HG03060 (cell line): ENCODE data around the gene FGF23.

Experiments
- ATAC-seq: cut with Tn5 transposase; IDR thresholded peaks from one replicate; pipeline ENCODE4 v1.9.1; 2021; ENCODE audit warnings: low read depth, moderate number of reproducible peaks; ENCODE audit not compliant: unreplicated experiment

The FGF23 gene

GRCh38 chr12:4386801-4387200, 7.3 kb upstream of the FGF23 start:
- no peak for ATAC-seq

GRCh38 chr12:4383304-4383865, 3.9 kb upstream of the FGF23 start:
- no peak for ATAC-seq

GRCh38 chr12:4380332-4380731, 820 bp upstream of the FGF23 start:
- no peak for ATAC-seq

GRCh38 chr12:4378772-4379171, 740 bp downstream of the FGF23 start:
- no peak for ATAC-seq

GRCh38 chr12:4375449-4375848, 4.1 kb downstream of the FGF23 start:
- no peak for ATAC-seq

GRCh38 chr12:4372653-4373052, 6.9 kb downstream of the FGF23 start:
- ATAC-seq = no peak

- no peak for ATAC-seq
Observed at GRCh38 chr12:4370265-4370664, 9.2 kb downstream of the FGF23 start.

GRCh38 chr12:4369548-4369947, 10.0 kb downstream of the FGF23 start:
- ATAC-seq = no peak

GRCh38 chr12:4366090-4366489, 13.4 kb downstream of the FGF23 start:
- no peak for ATAC-seq

- no peak for ATAC-seq
Observed at GRCh38 chr12:4356041-4356327, 23.5 kb downstream of the FGF23 start.

- ATAC-seq = no peak
Observed at GRCh38 chr12:4355156-4356040, 24.1 kb downstream of the FGF23 start.

- ATAC-seq = no peak
Observed at GRCh38 chr12:4353785-4354208, 25.7 kb downstream of the FGF23 start.

GRCh38 chr12:4346931-4347330, 32.6 kb downstream of the FGF23 start:
- ATAC-seq = no peak

GRCh38 chr12:4331842-4332241, 47.7 kb downstream of the FGF23 start:
- no peak for ATAC-seq

GRCh38 chr12:4331221-4331620, 48.3 kb downstream of the FGF23 start:
- no peak for ATAC-seq

GRCh38 chr12:4330203-4330602, 49.3 kb downstream of the FGF23 start:
- no peak for ATAC-seq

- no peak for ATAC-seq
Observed at GRCh38 chr12:4327293-4327692, 52.2 kb downstream of the FGF23 start.

GRCh38 chr12:4325966-4326365, 53.5 kb downstream of the FGF23 start:
- no peak for ATAC-seq

- no peak for ATAC-seq
Observed at GRCh38 chr12:4324366-4324765, 55.1 kb downstream of the FGF23 start.

GRCh38 chr12:4323396-4323795, 56.1 kb downstream of the FGF23 start:
- ATAC-seq = no peak

- ATAC-seq = no peak
Observed at GRCh38 chr12:4322726-4323125, 56.8 kb downstream of the FGF23 start.
